ENCODE results near the gene BAZ2B. TPM values are rescaled to one million over a fixed set of nuclear protein-coding genes. Genes with fewer than 3 reads are reported as not detected.

BAZ2B gene
- total and polyA plus RNA-seq, 9 of the 15 experiments (the other 6 are each of a cell fraction or from before 2014, with no cell fraction given), result 7.5 to 38.6 (median 19.8) TPM

DNA sequence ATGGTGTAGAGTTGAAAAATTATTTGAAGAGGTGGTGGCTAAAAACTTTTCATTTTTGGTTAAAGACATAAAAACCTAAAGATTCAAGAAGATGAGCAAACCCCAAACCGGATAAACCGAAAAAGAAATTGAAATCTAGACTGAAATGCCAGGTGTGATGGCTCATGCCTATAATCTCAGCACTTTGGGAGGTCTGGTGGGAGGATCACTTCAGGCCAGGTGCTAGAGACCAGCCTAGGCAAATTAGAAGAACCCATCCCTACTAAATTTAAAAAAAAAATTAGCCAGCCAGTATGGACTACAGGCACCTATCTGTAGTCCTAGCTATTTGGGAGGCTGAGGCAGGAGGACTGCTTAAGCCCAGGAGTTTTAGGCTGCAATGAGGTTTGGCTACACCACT is 126.9 kb downstream of the BAZ2B start:
- no peaks in the 10 kb centered on the region for H3K36me3 ChIP-seq (ENCODE audit: control insufficient read depth, insufficient read depth, low read length)
- H3K9me3 ChIP-seq (replicated peaks; ENCODE audit: control insufficient read depth, insufficient read depth, low read depth, low read length), result no peaks in the 10 kb centered on the region
- H3K27ac ChIP-seq (ENCODE audit: extremely low read depth, low read depth, low read length), result no peak overlapping the region
- ChIA-PET CTCF (ENCODE audit: low intra/inter-chr PET ratio) (no interaction called here), POLR2A (interaction anchor here (1.2 to 1.3 kb wide), 2 partner anchors 21 to 218 kb away, joined by 3 read pairs; no protein-coding TSS in a partner anchor)
- ATAC-seq (no peak), FAIRE-seq (no peak), DNase-seq (ENCODE audit: extremely low read depth in 1 of 4, low spot score in 3 of 4) (no peak)
- in situ Hi-C loops (cut with MboI), result no loop called here
- H3K9me1 ChIP-seq (ENCODE audit: control insufficient read depth, insufficient read depth, low read length), result no peaks in the 10 kb centered on the region
- intact Hi-C loops (cut with micrococcal nuclease), result no loop called here
- no peak overlapping the region for H3K9ac ChIP-seq (ENCODE audit: insufficient read depth in 1 of 2, low read depth in 2 of 2, low read length in 2 of 2)
- no peaks in the 10 kb centered on the region for H3K79me2 ChIP-seq (ENCODE audit: control insufficient read depth, insufficient read depth, low read length)
- WGBS (ENCODE audit: insufficient coverage, low coverage, missing lambda C conversion rate), result 48% methylated on average over 2 of the region's 2 CpGs
- no peaks in the 10 kb centered on the region for H3K27me3 ChIP-seq (ENCODE audit: control insufficient read depth in 2 of 2, insufficient read depth in 2 of 2, low read length in 2 of 2)
- no peak overlapping the region for H3K4me2 ChIP-seq (ENCODE audit: insufficient read depth, low read length)
- no peaks in the 10 kb centered on the region for H3K4me1 ChIP-seq (replicated peaks in 1 of 2; ENCODE audit: control insufficient read depth in 2 of 2, insufficient read depth in 2 of 2, low read length in 2 of 2)
- no TSS peak for BruUV-seq (replicated peaks)
- H3K4me3 ChIP-seq, result no peak overlapping the region
- H2AFZ ChIP-seq (ENCODE audit: low read depth, low read length), result no peak overlapping the region
- H4K20me1 ChIP-seq (replicated peaks; ENCODE audit: control insufficient read depth, insufficient read depth, low read length), result no peaks in the 10 kb centered on the region
- TF ChIP-seq SMARCC2 (IDR thresholded peaks at IDR 0.05; ENCODE audit: low read depth) (no peak), FOS (IDR thresholded peaks at IDR 0.05; ENCODE audit: extremely low read depth, insufficient read length) (no peak), SUPT5H (IDR thresholded peaks at IDR 0.05) (no peak), ETV5 (CRISPR knock-in tag; IDR thresholded peaks at IDR 0.05; ENCODE audit: low read depth) (no peak), RBM25 (IDR thresholded peaks at IDR 0.05; ENCODE audit: low read depth, low read length, severe bottlenecking) (no peak), ASH1L (IDR thresholded peaks at IDR 0.05; ENCODE audit: borderline replicate concordance, low read depth, partially characterized antibody) (no peak), HDGF (IDR thresholded peaks at IDR 0.05) (no peak), ZNF133 (CRISPR knock-in tag; IDR thresholded peaks at IDR 0.05) (no peak)
- TF ChIP-seq, protein P1, sequence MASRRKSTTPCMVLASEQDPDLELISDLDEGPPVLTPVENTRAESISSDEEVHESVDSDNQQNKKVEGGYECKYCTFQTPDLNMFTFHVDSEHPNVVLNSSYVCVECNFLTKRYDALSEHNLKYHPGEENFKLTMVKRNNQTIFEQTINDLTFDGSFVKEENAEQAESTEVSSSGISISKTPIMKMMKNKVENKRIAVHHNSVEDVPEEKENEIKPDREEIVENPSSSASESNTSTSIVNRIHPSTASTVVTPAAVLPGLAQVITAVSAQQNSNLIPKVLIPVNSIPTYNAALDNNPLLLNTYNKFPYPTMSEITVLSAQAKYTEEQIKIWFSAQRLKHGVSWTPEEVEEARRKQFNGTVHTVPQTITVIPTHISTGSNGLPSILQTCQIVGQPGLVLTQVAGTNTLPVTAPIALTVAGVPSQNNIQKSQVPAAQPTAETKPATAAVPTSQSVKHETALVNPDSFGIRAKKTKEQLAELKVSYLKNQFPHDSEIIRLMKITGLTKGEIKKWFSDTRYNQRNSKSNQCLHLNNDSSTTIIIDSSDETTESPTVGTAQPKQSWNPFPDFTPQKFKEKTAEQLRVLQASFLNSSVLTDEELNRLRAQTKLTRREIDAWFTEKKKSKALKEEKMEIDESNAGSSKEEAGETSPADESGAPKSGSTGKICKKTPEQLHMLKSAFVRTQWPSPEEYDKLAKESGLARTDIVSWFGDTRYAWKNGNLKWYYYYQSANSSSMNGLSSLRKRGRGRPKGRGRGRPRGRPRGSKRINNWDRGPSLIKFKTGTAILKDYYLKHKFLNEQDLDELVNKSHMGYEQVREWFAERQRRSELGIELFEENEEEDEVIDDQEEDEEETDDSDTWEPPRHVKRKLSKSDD (conservative IDR thresholded peaks at IDR 0.05; ENCODE audit: low read length), result no peak
- TF ChIP-seq, protein P2, sequence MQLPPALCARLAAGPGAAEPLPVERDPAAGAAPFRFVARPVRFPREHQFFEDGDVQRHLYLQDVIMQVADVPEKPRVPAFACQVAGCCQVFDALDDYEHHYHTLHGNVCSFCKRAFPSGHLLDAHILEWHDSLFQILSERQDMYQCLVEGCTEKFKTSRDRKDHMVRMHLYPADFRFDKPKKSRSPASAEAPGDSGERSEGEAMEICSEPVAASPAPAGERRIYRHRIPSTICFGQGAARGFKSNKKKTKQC (CRISPR knock-in tag; IDR thresholded peaks at IDR 0.05), result no peak
- TF ChIP-seq, protein P3, sequence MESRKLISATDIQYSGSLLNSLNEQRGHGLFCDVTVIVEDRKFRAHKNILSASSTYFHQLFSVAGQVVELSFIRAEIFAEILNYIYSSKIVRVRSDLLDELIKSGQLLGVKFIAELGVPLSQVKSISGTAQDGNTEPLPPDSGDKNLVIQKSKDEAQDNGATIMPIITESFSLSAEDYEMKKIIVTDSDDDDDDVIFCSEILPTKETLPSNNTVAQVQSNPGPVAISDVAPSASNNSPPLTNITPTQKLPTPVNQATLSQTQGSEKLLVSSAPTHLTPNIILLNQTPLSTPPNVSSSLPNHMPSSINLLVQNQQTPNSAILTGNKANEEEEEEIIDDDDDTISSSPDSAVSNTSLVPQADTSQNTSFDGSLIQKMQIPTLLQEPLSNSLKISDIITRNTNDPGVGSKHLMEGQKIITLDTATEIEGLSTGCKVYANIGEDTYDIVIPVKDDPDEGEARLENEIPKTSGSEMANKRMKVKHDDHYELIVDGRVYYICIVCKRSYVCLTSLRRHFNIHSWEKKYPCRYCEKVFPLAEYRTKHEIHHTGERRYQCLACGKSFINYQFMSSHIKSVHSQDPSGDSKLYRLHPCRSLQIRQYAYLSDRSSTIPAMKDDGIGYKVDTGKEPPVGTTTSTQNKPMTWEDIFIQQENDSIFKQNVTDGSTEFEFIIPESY (CRISPR knock-in tag; IDR thresholded peaks at IDR 0.05), result no peak
- TF ChIP-seq, protein P4, sequence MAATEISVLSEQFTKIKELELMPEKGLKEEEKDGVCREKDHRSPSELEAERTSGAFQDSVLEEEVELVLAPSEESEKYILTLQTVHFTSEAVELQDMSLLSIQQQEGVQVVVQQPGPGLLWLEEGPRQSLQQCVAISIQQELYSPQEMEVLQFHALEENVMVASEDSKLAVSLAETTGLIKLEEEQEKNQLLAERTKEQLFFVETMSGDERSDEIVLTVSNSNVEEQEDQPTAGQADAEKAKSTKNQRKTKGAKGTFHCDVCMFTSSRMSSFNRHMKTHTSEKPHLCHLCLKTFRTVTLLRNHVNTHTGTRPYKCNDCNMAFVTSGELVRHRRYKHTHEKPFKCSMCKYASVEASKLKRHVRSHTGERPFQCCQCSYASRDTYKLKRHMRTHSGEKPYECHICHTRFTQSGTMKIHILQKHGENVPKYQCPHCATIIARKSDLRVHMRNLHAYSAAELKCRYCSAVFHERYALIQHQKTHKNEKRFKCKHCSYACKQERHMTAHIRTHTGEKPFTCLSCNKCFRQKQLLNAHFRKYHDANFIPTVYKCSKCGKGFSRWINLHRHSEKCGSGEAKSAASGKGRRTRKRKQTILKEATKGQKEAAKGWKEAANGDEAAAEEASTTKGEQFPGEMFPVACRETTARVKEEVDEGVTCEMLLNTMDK (IDR thresholded peaks at IDR 0.05; ENCODE audit: borderline replicate concordance, insufficient read depth, low read depth, low read length, poor library complexity, severe bottlenecking), result no peak
- TF ChIP-seq, protein P5, sequence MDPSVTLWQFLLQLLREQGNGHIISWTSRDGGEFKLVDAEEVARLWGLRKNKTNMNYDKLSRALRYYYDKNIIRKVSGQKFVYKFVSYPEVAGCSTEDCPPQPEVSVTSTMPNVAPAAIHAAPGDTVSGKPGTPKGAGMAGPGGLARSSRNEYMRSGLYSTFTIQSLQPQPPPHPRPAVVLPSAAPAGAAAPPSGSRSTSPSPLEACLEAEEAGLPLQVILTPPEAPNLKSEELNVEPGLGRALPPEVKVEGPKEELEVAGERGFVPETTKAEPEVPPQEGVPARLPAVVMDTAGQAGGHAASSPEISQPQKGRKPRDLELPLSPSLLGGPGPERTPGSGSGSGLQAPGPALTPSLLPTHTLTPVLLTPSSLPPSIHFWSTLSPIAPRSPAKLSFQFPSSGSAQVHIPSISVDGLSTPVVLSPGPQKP (CRISPR knock-in tag; IDR thresholded peaks at IDR 0.05), result no peak

Measured in K562 (cell line).